K562 (cell line): ENCODE results near the gene FAM118B. TPM values are rescaled to one million over a fixed set of nuclear protein-coding genes. Genes with fewer than 3 reads are reported as not detected.

ENCODE experiments used
- CAMTA2 ChIP-seq: fragments of 250-450 bp; sonication (Bioruptor Pico); conservative IDR thresholded peaks from 2 replicates; pipeline ENCODE4 v1.5.1; 2022
- DNMT1 ChIP-seq: fragments of 450-650 bp; IDR thresholded peaks from 2 replicates; pipeline ENCODE4 v1.6.1; 2016; ENCODE audit warnings: antibody characterized with exemption, mild to moderate bottlenecking
- GTF2F1 ChIP-seq: IDR thresholded peaks from 2 replicates; pipeline ENCODE4 v1.6.1; 2011; ENCODE audit warnings: low read depth, low read length, improper control_type of control experiment
- KAT8 ChIP-seq: fragments of 450-650 bp; IDR thresholded peaks from 2 replicates; pipeline ENCODE4 v1.6.1; 2016; ENCODE audit warnings: low read depth, mild to moderate bottlenecking
- KLF16 ChIP-seq: IDR thresholded peaks from 2 replicates; pipeline ENCODE4 v1.6.1; 2016; ENCODE audit warnings: antibody characterized with exemption
- L3MBTL2 ChIP-seq: fragments of 450-650 bp; IDR thresholded peaks from 2 replicates; pipeline ENCODE4 v1.6.1; 2016; ENCODE audit warnings: mild to moderate bottlenecking, moderate library complexity
- TCF7 ChIP-seq: sonication (generic); IDR thresholded peaks from 2 replicates; pipeline ENCODE4 v1.6.1; 2016; ENCODE audit warnings: antibody characterized with exemption, borderline replicate concordance
- ZNF444 ChIP-seq: fragments of 250-450 bp; sonication (Bioruptor Pico); IDR thresholded peaks from 2 replicates; pipeline ENCODE4 v1.4.0; 2020; ENCODE audit warnings: mild to moderate bottlenecking, moderate library complexity
- polyA plus RNA-seq, 8 experiments: library from polyadenylated mRNA; depleted of rRNA in 4 of 8; stranded (reverse) in 5 of 8; unstranded in 3 of 8; fragments of >200 nt; fragmentation: Nextera tagmentation in 2 of 8; fragmentation: Illumina TruSeq in 1 of 8; extraction: Ambion mirVana in 2 of 8; extraction: Trizol in 1 of 8; gene quantifications; 2 replicates each; pipeline versions ENCODE4 v1.2.1 to v1.2.3, GENCODE V29; 2011 to 2014; ENCODE audit warnings: inconsistent platforms in 1 of 8, missing spikeins in 1 of 8
- total RNA-seq, 7 experiments: library from RNA; depleted of rRNA in 6 of 7; stranded (reverse); fragments of >200 nt in 6 of 7; fragmentation: Illumina TruSeq in 2 of 7; extraction: Trizol in 2 of 7; gene quantifications; 2 replicates each; pipeline versions ENCODE4 v1.2.1 to v1.2.3, GENCODE V29; 2011 to 2021; ENCODE audit warnings: low replicate concordance in 1 of 7
- TF ChIP-seq, protein P1 (sequence below): sonication (generic); formaldehyde crosslinking; IDR thresholded peaks from 2 replicates; pipeline ENCODE4 v1.8.1; 2023; ENCODE audit warnings: mild to moderate bottlenecking, missing genetic modification reagents
- TF ChIP-seq, protein P2 (sequence below): sonication (generic); formaldehyde crosslinking; IDR thresholded peaks from 2 replicates; pipeline ENCODE4 v1.8.1; 2022; ENCODE audit warnings: missing genetic modification reagents
- TF ChIP-seq, protein P3 (sequence below): fragments of 450-650 bp; formaldehyde crosslinking; IDR thresholded peaks from 2 replicates; pipeline ENCODE4 v1.4.0; 2020; ENCODE audit warnings: mild to moderate bottlenecking, moderate library complexity
- TF ChIP-seq, protein P4 (sequence below), 2 experiments: fragments of 450-650 bp; IDR thresholded peaks; 2 replicates each; pipeline ENCODE4 v1.6.1; 2016; ENCODE audit warnings: mild to moderate bottlenecking in 2 of 2, borderline replicate concordance in 1 of 2, low read depth in 1 of 2, moderate library complexity in 1 of 2
- TF ChIP-seq, protein P5 (sequence below): fragments of 450-650 bp; formaldehyde crosslinking; IDR thresholded peaks from 2 replicates; pipeline ENCODE4 v1.4.0; 2022; ENCODE audit warnings: mild to moderate bottlenecking, moderate library complexity

The FAM118B gene
- total and polyA plus RNA-seq, 9 of the 15 experiments (the other 6 are each of a cell fraction or from before 2014, with no cell fraction given), result 12.0 to 49.0 (median 22.1) TPM

DNA sequence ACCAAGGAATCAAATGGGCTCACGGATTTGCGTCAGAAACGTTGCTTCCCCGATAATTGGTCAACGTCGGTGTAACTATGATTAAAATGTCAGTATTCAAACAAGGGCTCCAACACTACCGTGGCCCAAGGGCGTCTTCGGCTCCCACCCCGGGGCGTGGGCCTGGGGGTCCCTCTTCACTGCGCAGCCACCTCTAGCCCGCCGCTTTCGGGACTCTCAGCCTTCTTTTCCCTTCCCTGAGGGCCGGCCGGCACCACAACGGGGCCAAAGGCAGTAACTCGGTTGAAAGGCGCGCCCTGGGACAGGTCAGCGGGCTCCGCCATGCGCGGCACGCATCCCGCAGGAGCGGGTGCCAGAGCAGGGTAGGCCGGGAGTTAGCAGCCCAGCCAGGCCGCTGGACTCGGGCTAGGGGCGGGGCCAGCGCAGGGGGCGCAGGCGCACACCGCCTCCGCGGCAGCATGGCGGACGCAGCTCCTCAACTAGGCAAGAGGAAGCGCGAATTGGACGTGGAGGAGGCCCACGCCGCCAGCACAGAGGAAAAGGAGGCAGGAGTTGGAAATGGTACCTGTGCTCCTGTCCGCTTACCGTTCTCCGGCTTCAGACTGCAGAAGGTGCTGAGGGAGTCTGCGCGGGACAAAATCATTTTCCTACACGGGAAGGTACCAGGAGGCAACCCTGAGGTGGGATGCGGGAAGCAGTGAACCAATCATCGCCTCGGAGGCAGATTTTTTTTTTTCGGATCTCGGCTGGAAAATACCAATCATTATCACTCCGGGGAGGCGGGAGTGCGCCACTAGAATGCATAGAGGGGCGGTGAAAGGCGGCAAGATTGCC lies 92.3 kb downstream of the FAM118B start, which contains the start of gene DCPS (continued):
- TF ChIP-seq TCF7 (no peak), ZNF444 (CRISPR knock-in tag) (no peak), DNMT1 (no peak), GTF2F1 (no peak), L3MBTL2 (peak; percentile 93), KAT8 (no peak), KLF16 (no peak), CAMTA2 (CRISPR knock-in tag) (0 out of 2 replicates have a peak, but pooled peaks have one; percentile 87)
- TF ChIP-seq, protein P1, sequence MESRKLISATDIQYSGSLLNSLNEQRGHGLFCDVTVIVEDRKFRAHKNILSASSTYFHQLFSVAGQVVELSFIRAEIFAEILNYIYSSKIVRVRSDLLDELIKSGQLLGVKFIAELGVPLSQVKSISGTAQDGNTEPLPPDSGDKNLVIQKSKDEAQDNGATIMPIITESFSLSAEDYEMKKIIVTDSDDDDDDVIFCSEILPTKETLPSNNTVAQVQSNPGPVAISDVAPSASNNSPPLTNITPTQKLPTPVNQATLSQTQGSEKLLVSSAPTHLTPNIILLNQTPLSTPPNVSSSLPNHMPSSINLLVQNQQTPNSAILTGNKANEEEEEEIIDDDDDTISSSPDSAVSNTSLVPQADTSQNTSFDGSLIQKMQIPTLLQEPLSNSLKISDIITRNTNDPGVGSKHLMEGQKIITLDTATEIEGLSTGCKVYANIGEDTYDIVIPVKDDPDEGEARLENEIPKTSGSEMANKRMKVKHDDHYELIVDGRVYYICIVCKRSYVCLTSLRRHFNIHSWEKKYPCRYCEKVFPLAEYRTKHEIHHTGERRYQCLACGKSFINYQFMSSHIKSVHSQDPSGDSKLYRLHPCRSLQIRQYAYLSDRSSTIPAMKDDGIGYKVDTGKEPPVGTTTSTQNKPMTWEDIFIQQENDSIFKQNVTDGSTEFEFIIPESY (CRISPR knock-in tag), result no peak
- TF ChIP-seq, protein P2, sequence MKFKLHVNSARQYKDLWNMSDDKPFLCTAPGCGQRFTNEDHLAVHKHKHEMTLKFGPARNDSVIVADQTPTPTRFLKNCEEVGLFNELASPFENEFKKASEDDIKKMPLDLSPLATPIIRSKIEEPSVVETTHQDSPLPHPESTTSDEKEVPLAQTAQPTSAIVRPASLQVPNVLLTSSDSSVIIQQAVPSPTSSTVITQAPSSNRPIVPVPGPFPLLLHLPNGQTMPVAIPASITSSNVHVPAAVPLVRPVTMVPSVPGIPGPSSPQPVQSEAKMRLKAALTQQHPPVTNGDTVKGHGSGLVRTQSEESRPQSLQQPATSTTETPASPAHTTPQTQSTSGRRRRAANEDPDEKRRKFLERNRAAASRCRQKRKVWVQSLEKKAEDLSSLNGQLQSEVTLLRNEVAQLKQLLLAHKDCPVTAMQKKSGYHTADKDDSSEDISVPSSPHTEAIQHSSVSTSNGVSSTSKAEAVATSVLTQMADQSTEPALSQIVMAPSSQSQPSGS, result no peak
- TF ChIP-seq, protein P3, sequence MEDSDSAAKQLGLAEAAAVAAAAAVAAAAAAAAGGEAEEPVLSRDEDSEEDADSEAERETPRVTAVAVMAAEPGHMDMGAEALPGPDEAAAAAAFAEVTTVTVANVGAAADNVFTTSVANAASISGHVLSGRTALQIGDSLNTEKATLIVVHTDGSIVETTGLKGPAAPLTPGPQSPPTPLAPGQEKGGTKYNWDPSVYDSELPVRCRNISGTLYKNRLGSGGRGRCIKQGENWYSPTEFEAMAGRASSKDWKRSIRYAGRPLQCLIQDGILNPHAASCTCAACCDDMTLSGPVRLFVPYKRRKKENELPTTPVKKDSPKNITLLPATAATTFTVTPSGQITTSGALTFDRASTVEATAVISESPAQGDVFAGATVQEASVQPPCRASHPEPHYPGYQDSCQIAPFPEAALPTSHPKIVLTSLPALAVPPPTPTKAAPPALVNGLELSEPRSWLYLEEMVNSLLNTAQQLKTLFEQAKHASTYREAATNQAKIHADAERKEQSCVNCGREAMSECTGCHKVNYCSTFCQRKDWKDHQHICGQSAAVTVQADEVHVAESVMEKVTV (CRISPR knock-in tag), result no peak
- TF ChIP-seq, protein P4, sequence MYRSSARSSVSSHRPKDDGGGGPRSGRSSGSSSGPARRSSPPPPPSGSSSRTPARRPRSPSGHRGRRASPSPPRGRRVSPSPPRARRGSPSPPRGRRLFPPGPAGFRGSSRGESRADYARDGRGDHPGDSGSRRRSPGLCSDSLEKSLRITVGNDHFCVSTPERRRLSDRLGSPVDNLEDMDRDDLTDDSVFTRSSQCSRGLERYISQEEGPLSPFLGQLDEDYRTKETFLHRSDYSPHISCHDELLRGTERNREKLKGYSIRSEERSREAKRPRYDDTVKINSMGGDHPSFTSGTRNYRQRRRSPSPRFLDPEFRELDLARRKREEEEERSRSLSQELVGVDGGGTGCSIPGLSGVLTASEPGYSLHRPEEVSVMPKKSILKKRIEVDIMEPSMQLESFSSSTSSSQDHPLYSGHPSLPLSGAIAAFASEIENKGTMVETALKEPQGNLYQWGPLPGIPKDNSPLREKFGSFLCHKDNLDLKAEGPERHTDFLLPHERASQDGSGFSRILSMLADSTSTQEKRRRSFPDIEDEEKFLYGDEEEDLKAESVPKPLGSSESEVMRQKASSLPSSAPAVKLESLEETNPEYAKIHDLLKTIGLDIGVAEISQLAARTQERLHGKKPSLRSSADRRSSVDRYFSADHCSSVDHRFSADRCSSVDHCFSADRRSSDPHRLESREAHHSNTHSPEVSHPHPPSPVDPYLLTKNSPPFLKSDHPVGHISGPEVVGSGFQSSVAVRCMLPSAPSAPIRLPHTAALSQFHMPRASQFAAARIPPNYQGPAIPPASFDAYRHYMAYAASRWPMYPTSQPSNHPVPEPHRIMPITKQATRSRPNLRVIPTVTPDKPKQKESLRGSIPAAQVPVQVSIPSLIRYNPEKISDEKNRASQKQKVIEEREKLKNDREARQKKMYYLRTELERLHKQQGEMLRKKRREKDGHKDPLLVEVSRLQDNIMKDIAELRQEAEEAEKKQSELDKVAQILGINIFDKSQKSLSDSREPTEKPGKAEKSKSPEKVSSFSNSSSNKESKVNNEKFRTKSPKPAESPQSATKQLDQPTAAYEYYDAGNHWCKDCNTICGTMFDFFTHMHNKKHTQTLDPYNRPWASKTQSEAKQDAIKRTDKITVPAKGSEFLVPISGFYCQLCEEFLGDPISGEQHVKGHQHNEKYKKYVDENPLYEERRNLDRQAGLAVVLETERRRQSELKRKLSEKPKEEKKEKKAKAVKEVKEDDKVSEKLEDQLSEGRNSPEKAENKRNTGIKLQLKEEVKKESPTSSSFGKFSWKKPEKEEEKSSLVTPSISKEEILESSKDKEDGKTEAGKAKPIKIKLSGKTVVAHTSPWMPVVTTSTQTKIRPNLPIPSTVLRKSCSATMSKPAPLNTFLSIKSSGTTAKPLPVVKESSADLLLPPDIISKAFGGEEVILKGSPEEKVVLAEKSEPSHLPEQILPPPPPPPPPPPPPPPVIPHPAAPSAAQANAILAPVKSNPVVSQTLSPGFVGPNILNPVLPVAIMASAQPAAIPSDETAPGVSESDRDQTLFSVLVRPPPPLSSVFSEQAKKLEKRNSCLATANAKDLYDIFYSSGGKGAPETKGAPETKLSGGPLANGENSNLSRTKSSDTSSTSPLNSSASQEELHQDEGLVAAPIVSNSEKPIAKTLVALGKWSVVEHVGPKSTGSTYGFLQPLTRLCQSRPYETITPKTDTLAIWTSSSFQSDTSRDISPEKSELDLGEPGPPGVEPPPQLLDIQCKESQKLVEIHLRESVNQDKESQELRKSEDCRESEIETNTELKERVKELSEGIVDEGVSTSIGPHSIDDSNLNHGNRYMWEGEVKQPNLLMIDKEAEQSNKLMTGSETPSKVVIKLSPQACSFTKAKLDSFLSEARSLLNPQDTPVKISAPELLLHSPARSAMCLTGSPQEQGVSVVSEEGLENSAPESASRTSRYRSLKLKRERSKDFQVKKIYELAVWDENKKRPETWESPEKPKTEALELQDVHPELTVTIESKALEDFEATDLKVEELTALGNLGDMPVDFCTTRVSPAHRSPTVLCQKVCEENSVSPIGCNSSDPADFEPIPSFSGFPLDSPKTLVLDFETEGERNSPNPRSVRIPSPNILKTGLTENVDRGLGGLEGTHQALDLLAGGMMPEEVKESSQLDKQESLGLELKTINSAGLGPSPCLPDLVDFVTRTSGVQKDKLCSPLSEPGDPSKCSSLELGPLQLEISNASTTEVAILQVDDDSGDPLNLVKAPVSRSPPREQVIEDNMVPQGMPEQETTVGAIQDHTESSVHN (IDR thresholded peaks at IDR 0.05; ENCODE audit: borderline replicate concordance in 1 of 2, low read depth in 1 of 2), result no peak
- TF ChIP-seq, protein P5, sequence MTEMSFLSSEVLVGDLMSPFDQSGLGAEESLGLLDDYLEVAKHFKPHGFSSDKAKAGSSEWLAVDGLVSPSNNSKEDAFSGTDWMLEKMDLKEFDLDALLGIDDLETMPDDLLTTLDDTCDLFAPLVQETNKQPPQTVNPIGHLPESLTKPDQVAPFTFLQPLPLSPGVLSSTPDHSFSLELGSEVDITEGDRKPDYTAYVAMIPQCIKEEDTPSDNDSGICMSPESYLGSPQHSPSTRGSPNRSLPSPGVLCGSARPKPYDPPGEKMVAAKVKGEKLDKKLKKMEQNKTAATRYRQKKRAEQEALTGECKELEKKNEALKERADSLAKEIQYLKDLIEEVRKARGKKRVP (CRISPR knock-in tag), result 0 out of 2 replicates have a peak, but pooled peaks have one; percentile 1
